Mammary epithelial cell (primary cell): ENCODE data around the gene PGLYRP1.

Experiments used
- CTCF ChIP-seq, 2 donors: IDR thresholded peaks in 1 of 2; conservative IDR thresholded peaks in 1 of 2; 2 replicates each; pipeline ENCODE4 v1.5.1; 2011 to 2012; ENCODE audit warnings: inconsistent platforms in 2 of 2, low read length in 2 of 2, mild to moderate bottlenecking in 2 of 2, control low read depth in 1 of 2, low read depth in 1 of 2; ENCODE audit not compliant: insufficient read depth in 1 of 2; ENCODE audit errors: extremely low read depth in 1 of 2
- EZH2 ChIP-seq: IDR thresholded peaks from 2 replicates; pipeline ENCODE4 v1.6.1; 2012; ENCODE audit warnings: low read length, inconsistent platforms, borderline replicate concordance

GRCh38 chr19:46056536-46056935, 33.7 kb upstream of the PGLYRP1 start:
- TF ChIP-seq CTCF (conservative IDR thresholded peaks at IDR 0.05 in 1 of 2, IDR thresholded peaks at IDR 0.05 in 1 of 2; ENCODE audit: extremely low read depth in 1 of 2, insufficient read depth in 1 of 2, low read depth in 1 of 2, low read length in 2 of 2) (no peak), EZH2 (no peak)
